Neural progenitor cell (in vitro differentiated cells): ENCODE measurements around the gene NR4A1. TPM values are rescaled to one million over a fixed set of nuclear protein-coding genes. Genes with fewer than 3 reads are reported as not detected.

Experiments used
- DNase-seq: peaks from one replicate; pipeline ENCODE4 v3.0.0-alpha.2; 2016; ENCODE audit warnings: low spot score
- H2AFZ ChIP-seq: fragments of 200-600 bp; sonication (generic); replicated peaks from 2 replicates; pipeline ENCODE4 v1.6.1; 2016; ENCODE audit warnings: antibody characterized with exemption
- H3F3A ChIP-seq: fragments of 200-600 bp; sonication (generic); 2 replicates; pipeline ENCODE4 v1.6.1; 2016; ENCODE audit warnings: antibody characterized with exemption, low read depth
- H3K27ac ChIP-seq: fragments of 200-600 bp; sonication (generic); 2 replicates; pipeline ENCODE4 v1.5.1; 2016; ENCODE audit warnings: mild to moderate bottlenecking
- H3K27me3 ChIP-seq: fragments of 200-600 bp; sonication (generic); 2 replicates; pipeline ENCODE4 v1.6.1; 2016; ENCODE audit warnings: mild to moderate bottlenecking, moderate library complexity
- H3K36me3 ChIP-seq: fragments of 200-600 bp; sonication (generic); 2 replicates; pipeline ENCODE4 v1.5.1; 2016
- H3K4me1 ChIP-seq: fragments of 200-600 bp; sonication (generic); 2 replicates; pipeline ENCODE4 v1.6.1; 2016; ENCODE audit warnings: mixed run types
- H3K4me2 ChIP-seq: fragments of 200-600 bp; sonication (generic); 2 replicates; pipeline ENCODE4 v1.6.1; 2016
- H3K4me3 ChIP-seq: fragments of 200-600 bp; sonication (generic); 2 replicates; pipeline ENCODE4 v1.5.1; 2016
- H3K79me2 ChIP-seq: fragments of 200-600 bp; sonication (generic); 2 replicates; pipeline ENCODE4 v1.6.1; 2016; ENCODE audit warnings: low read depth
- H3K9ac ChIP-seq: fragments of 200-600 bp; sonication (generic); 2 replicates; pipeline ENCODE4 v1.6.1; 2016
- H3K9me3 ChIP-seq: fragments of 200-600 bp; sonication (generic); 2 replicates; pipeline ENCODE4 v1.5.1; 2016; ENCODE audit warnings: low read depth
- H4K20me1 ChIP-seq: fragments of 200-600 bp; sonication (generic); 2 replicates; pipeline ENCODE4 v1.6.1; 2016; ENCODE audit warnings: low read depth
- H3K27ac Mint-ChIP-seq: 3 replicates; pipeline ENCODE4 v1.8.0; 2021; ENCODE audit warnings: mixed read lengths
- H3K27me3 Mint-ChIP-seq: 2 replicates; pipeline ENCODE4 v1.8.0; 2022; ENCODE audit warnings: low read depth, mild to moderate bottlenecking, inconsistent platforms, moderate library complexity, mixed read lengths; ENCODE audit not compliant: insufficient read depth
- H3K36me3 Mint-ChIP-seq: 3 replicates; pipeline ENCODE4 v1.8.0; 2021; ENCODE audit warnings: mixed read lengths
- H3K4me1 Mint-ChIP-seq: 3 replicates; pipeline ENCODE4 v1.8.0; 2021; ENCODE audit warnings: mixed read lengths
- H3K4me3 Mint-ChIP-seq: 3 replicates; pipeline ENCODE4 v1.8.0; 2021; ENCODE audit warnings: mild to moderate bottlenecking, moderate library complexity, mixed read lengths
- H3K9me3 Mint-ChIP-seq: 3 replicates; pipeline ENCODE4 v1.8.0; 2020; ENCODE audit warnings: mixed read lengths
- EZH2 ChIP-seq: fragments of 200-600 bp; sonication (generic); IDR thresholded peaks from 2 replicates; pipeline ENCODE4 v1.6.1; 2017; ENCODE audit warnings: antibody characterized with exemption, mild to moderate bottlenecking, moderate library complexity
- EZH2phosphoT487 ChIP-seq: fragments of 200-600 bp; sonication (generic); IDR thresholded peaks from 2 replicates; pipeline ENCODE4 v1.6.1; 2017; ENCODE audit warnings: antibody characterized with exemption
- total RNA-seq: library from RNA; depleted of rRNA; stranded (reverse); fragments of >200 nt; gene quantifications from 2 replicates; pipeline ENCODE4 v1.2.3, GENCODE V29; 2015; ENCODE audit warnings: low replicate concordance
- TF ChIP-seq, protein P1 (sequence below): fragments of 200-600 bp; sonication (generic); IDR thresholded peaks from 2 replicates; pipeline ENCODE4 v1.5.1; 2017; ENCODE audit warnings: antibody characterized with exemption, mild to moderate bottlenecking

NR4A1 gene
- total RNA-seq, 1 donor from 2014 or later = 8.2 TPM

DNA sequence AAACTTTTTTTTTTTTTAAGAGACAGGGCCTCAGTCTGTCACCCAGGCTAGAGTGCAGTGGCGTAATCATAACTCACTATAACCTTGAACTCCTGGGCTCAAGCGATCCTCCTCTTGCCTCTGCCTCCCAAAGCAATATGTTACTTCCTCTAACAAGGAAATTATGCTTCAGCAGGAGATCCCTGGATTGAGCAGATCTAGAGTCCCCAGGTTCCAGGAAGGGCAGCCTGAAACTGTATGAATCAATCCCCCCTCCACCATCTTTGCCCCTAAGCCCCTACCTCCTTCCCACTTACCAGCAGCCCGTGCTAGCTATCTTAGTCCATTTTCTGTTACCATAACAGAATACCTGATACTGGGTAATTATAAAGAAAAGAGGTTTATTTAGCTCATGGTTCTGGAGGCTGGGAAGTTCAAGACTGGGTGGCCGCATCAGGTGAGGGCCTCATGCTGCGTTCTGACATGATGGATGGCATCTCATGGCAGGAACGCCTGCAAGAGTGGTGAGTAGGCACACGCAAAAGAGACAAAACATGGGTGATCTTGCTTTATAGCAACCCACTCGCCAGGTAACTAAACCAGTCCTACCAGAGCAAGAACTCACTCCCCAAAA is 39.5 kb upstream of the NR4A1 start:
- peaks cover 29% of the 10 kb centered on the region for H3K4me1 ChIP-seq
- no peak overlapping the region for H3K27ac Mint-ChIP-seq
- no peak overlapping the region for H3K27ac ChIP-seq
- no peak overlapping the region for H3K4me3 Mint-ChIP-seq
- H3F3A ChIP-seq = peaks cover 31% of the 10 kb centered on the region
- peaks cover 57% of the 10 kb centered on the region for H3K27me3 ChIP-seq
- no peaks in the 10 kb centered on the region for H3K36me3 ChIP-seq
- TF ChIP-seq EZH2 (no peak), EZH2phosphoT487 (no peak)
- TF ChIP-seq, protein P1, sequence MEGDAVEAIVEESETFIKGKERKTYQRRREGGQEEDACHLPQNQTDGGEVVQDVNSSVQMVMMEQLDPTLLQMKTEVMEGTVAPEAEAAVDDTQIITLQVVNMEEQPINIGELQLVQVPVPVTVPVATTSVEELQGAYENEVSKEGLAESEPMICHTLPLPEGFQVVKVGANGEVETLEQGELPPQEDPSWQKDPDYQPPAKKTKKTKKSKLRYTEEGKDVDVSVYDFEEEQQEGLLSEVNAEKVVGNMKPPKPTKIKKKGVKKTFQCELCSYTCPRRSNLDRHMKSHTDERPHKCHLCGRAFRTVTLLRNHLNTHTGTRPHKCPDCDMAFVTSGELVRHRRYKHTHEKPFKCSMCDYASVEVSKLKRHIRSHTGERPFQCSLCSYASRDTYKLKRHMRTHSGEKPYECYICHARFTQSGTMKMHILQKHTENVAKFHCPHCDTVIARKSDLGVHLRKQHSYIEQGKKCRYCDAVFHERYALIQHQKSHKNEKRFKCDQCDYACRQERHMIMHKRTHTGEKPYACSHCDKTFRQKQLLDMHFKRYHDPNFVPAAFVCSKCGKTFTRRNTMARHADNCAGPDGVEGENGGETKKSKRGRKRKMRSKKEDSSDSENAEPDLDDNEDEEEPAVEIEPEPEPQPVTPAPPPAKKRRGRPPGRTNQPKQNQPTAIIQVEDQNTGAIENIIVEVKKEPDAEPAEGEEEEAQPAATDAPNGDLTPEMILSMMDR = no peak
- peaks cover 11% of the 10 kb centered on the region for H4K20me1 ChIP-seq
- peaks cover 14% of the 10 kb centered on the region for H3K27me3 Mint-ChIP-seq
- H3K9me3 Mint-ChIP-seq = no peaks in the 10 kb centered on the region
- H3K79me2 ChIP-seq = no peaks in the 10 kb centered on the region
- H3K9me3 ChIP-seq = no peaks in the 10 kb centered on the region
- H3K9ac ChIP-seq = no peak overlapping the region
- no peak overlapping the region for H3K4me2 ChIP-seq
- H2AFZ ChIP-seq = no peak overlapping the region
- H3K36me3 Mint-ChIP-seq = peaks cover 10% of the 10 kb centered on the region
- H3K4me1 Mint-ChIP-seq = peaks cover 28% of the 10 kb centered on the region
- no peak overlapping the region for H3K4me3 ChIP-seq
- no peak for DNase-seq

GRCh38 chr12:52013626-52014310 is 37.5 kb upstream of the NR4A1 start:
- no peak overlapping the region for H3K27ac Mint-ChIP-seq
- no peaks in the 10 kb centered on the region for H3K9me3 Mint-ChIP-seq
- Histone ChIP-seq H3K4me3 (no peak overlapping the region), H3K4me2 (peak overlapping the region; percentile 61), H3K9me3 (no peaks in the 10 kb centered on the region), H3K27me3 (peaks cover 46% of the 10 kb centered on the region), H3K27ac (no peak overlapping the region), H3K4me1 (peaks cover 21% of the 10 kb centered on the region), H3K79me2 (no peaks in the 10 kb centered on the region), H3K9ac (no peak overlapping the region), H2AFZ (no peak overlapping the region), H3K36me3 (no peaks in the 10 kb centered on the region), H4K20me1 (peaks cover 11% of the 10 kb centered on the region), H3F3A (peaks cover 31% of the 10 kb centered on the region)
- TF ChIP-seq EZH2 (no peak), EZH2phosphoT487 (no peak)
- TF ChIP-seq, protein P1 = no peak
- peaks cover 27% of the 10 kb centered on the region for H3K4me1 Mint-ChIP-seq
- H3K27me3 Mint-ChIP-seq = peaks cover 7% of the 10 kb centered on the region
- no peak for DNase-seq
- peaks cover 10% of the 10 kb centered on the region for H3K36me3 Mint-ChIP-seq
- H3K4me3 Mint-ChIP-seq = no peak overlapping the region

DNA sequence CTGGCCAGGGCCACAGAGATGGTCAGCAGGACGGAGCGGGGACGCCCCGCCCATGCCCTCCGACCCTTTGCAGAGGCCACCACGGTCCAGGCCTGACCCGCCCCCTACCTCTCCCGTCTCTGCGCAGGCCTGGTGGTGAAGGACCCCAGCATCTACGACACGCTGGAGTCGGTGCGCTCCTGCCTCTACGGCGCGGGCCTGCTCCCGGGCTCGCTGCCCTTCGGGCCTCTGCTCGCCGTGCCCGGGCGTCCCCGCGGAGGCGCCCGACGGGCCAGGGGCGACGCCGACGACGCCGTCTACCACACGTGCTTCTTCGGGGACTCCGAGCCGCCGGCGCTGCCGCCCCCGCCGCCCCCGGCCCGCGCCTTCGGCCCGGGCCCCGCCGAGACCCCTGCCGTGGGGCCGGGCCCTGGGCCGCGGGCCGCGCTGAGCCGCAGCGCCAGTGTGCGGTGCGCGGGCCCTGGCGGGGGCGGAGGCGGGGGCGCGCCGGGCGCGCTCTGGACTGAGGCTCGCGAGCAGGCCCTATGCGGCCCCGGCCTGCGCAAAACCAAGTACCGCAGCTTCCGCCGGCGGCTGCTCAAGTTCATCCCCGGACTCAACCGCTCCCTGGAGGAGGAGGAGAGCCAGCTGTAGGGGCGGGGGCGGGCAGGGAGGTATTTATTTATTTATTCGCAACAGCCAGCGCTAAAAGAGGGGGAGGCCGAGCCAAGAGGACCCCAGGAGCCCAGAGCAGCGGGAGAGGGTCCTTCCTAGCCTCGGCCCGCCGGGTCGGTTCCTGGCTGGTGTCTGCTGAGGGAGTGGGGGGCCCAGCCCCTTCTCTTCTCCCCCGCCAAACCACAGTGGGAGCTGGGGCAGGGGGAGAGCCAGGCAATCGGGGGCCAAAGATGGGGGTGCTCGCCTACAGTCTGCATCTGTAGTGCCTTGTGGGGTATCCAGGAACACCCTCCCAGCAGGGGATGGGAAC is 36.4 kb upstream of the NR4A1 start:
- no peak overlapping the region for H3K4me3 Mint-ChIP-seq
- H3K27ac Mint-ChIP-seq = no peak overlapping the region
- Histone ChIP-seq H3K4me1 (peaks cover 15% of the 10 kb centered on the region), H3F3A (peaks cover 32% of the 10 kb centered on the region), H3K79me2 (no peaks in the 10 kb centered on the region), H2AFZ (no peak overlapping the region), H3K4me3 (peak overlapping the region; percentile 34), H3K4me2 (peak overlapping the region; percentile 69), H3K9me3 (no peaks in the 10 kb centered on the region), H3K9ac (no peak overlapping the region), H3K27ac (no peak overlapping the region), H4K20me1 (peaks cover 11% of the 10 kb centered on the region), H3K36me3 (no peaks in the 10 kb centered on the region), H3K27me3 (peaks cover 45% of the 10 kb centered on the region)
- TF ChIP-seq, protein P1 = no peak
- no peak for TF ChIP-seq EZH2
- no peak for TF ChIP-seq EZH2phosphoT487
- H3K27me3 Mint-ChIP-seq = peaks cover 4% of the 10 kb centered on the region
- DNase-seq = peak; percentile 68
- H3K4me1 Mint-ChIP-seq = peaks cover 22% of the 10 kb centered on the region
- peaks cover 10% of the 10 kb centered on the region for H3K36me3 Mint-ChIP-seq
- no peaks in the 10 kb centered on the region for H3K9me3 Mint-ChIP-seq
